Neuronal stem cell (in vitro differentiated cells): ENCODE results near the gene PCK1.

ENCODE experiments used
- DNase-seq: peaks from one replicate; pipeline ENCODE4 v3.0.0-alpha.2; 2013; ENCODE audit warnings: low spot score
- H2AFZ ChIP-seq: one replicate; pipeline ENCODE4 v1.6.1; 2013; ENCODE audit warnings: mild to moderate bottlenecking, low read length, inconsistent platforms
- H2AK5ac ChIP-seq: 2 replicates; pipeline ENCODE4 v1.6.1; 2013; ENCODE audit warnings: low read depth, mild to moderate bottlenecking, inconsistent platforms, low read length, moderate library complexity, mixed read lengths
- H2BK120ac ChIP-seq: 2 replicates; pipeline ENCODE4 v1.6.1; 2013; ENCODE audit warnings: low read depth, mild to moderate bottlenecking, inconsistent platforms, low read length, moderate library complexity, mixed read lengths
- H2BK12ac ChIP-seq: one replicate; pipeline ENCODE4 v1.6.1; 2013; ENCODE audit warnings: low read length, inconsistent platforms
- H2BK15ac ChIP-seq: 2 replicates; pipeline ENCODE4 v1.6.1; 2013; ENCODE audit warnings: mild to moderate bottlenecking, low read length, inconsistent platforms, mixed read lengths
- H2BK5ac ChIP-seq: one replicate; pipeline ENCODE4 v1.6.1; 2013; ENCODE audit warnings: inconsistent platforms, mild to moderate bottlenecking, low read length, moderate library complexity
- H3K14ac ChIP-seq: one replicate; pipeline ENCODE4 v1.6.1; 2013; ENCODE audit warnings: low read length, inconsistent platforms
- H3K18ac ChIP-seq: 2 replicates; pipeline ENCODE4 v1.6.1; 2013; ENCODE audit warnings: low read length, inconsistent platforms
- H3K23ac ChIP-seq: 2 replicates; pipeline ENCODE4 v1.6.1; 2013; ENCODE audit warnings: low read depth, mild to moderate bottlenecking, mixed read lengths, low read length, inconsistent platforms; ENCODE audit not compliant: poor library complexity
- H3K27ac ChIP-seq: replicated peaks from 3 replicates; pipeline ENCODE4 v1.5.1; 2013; ENCODE audit warnings: low read length, inconsistent platforms
- H3K27me3 ChIP-seq, 3 experiments: 2 replicates each; pipeline ENCODE4 v1.6.1; 2013; ENCODE audit warnings: low read length in 3 of 3, mild to moderate bottlenecking in 2 of 3, inconsistent platforms in 1 of 3, low read depth in 1 of 3, mixed read lengths in 1 of 3, moderate library complexity in 1 of 3; ENCODE audit not compliant: control insufficient read depth in 3 of 3, insufficient read depth in 3 of 3
- H3K36me3 ChIP-seq, 2 donors: replicated peaks in 1 of 2; 2 replicates each; pipeline ENCODE4 v1.6.1; 2013; ENCODE audit warnings: low read length in 2 of 2; ENCODE audit not compliant: control insufficient read depth in 2 of 2, insufficient read depth in 2 of 2
- H3K4ac ChIP-seq: 2 replicates; pipeline ENCODE4 v1.6.1; 2013; ENCODE audit warnings: inconsistent platforms, mild to moderate bottlenecking, low read length, moderate library complexity
- H3K4me1 ChIP-seq, 2 donors: 1 replicate in 1 of 2; 2 replicates in 1 of 2; pipeline ENCODE4 v1.6.1; 2013; ENCODE audit warnings: low read length in 2 of 2, low read depth in 1 of 2; ENCODE audit not compliant: control insufficient read depth in 2 of 2, insufficient read depth in 1 of 2
- H3K4me2 ChIP-seq: one replicate; pipeline ENCODE4 v1.6.1; 2013; ENCODE audit warnings: mild to moderate bottlenecking, low read length, inconsistent platforms; ENCODE audit not compliant: insufficient read depth, poor library complexity, severe bottlenecking
- H3K4me3 ChIP-seq, 2 donors: 2 replicates each; pipeline ENCODE4 v1.5.1; 2013; ENCODE audit warnings: low read length in 2 of 2, mild to moderate bottlenecking in 2 of 2, inconsistent platforms in 1 of 2, moderate library complexity in 1 of 2
- H3K79me1 ChIP-seq: one replicate; pipeline ENCODE4 v1.6.1; 2013; ENCODE audit warnings: low read depth, mild to moderate bottlenecking, inconsistent platforms, low read length, moderate library complexity
- H3K9ac ChIP-seq: one replicate; pipeline ENCODE4 v1.6.1; 2013; ENCODE audit warnings: mild to moderate bottlenecking, low read depth, low read length, inconsistent platforms; ENCODE audit not compliant: poor library complexity
- H3K9me3 ChIP-seq, 2 donors: replicated peaks in 1 of 2; 2 replicates each; pipeline versions ENCODE3 to v1.6.1; 2013; ENCODE audit warnings: low read length in 2 of 2, mild to moderate bottlenecking in 2 of 2, inconsistent platforms in 1 of 2, low read depth in 1 of 2, mixed read lengths in 1 of 2, moderate library complexity in 1 of 2; ENCODE audit not compliant: control insufficient read depth in 2 of 2, insufficient read depth in 1 of 2
- H4K8ac ChIP-seq: one replicate; pipeline ENCODE4 v1.6.1; 2013; ENCODE audit warnings: low read depth, mild to moderate bottlenecking, inconsistent platforms, low read length, moderate library complexity
- H4K91ac ChIP-seq: one replicate; pipeline ENCODE4 v1.6.1; 2013; ENCODE audit warnings: low read length, low read depth, mild to moderate bottlenecking, inconsistent platforms; ENCODE audit not compliant: poor library complexity
- WGBS, 2 donors: extraction: QIAGEN DNeasy Blood & Tissue Kit; methylation state at CpG; one replicate each; pipeline ENCODE4 v1.1.7; 2013; ENCODE audit warnings: missing lambda C conversion rate in 2 of 2, mixed read lengths in 1 of 2; ENCODE audit not compliant: insufficient read length in 2 of 2, insufficient replicate concordance in 1 of 2; ENCODE audit errors: extremely low coverage in 2 of 2; 5-methylcytosine and 5-hydroxymethylcytosine counted together

The PCK1 gene

GRCh38 chr20:57524511-57525176 is 36.3 kb upstream of the PCK1 start, which contains the start of gene CTCFL:
TSS of gene CTCFL (minus strand) at chr20:57525140. CDS start at chr20:57524205, 935 bp downstream.
- Histone ChIP-seq H3K4me2 (no peak within 1 kb of the TSS), H4K91ac (peak within 1 kb of the TSS; percentile 62), H3K79me1 (peaks cover 2% of the 10 kb centered on the region), H2AFZ (no peak within 1 kb of the TSS), H3K4me1 (peaks cover 0 to 2% of the 10 kb centered on the region in 2 donors), H2AK5ac (peak within 1 kb of the TSS; percentile 94), H2BK120ac (peak within 1 kb of the TSS; percentile 4), H3K9me3 (no peaks in the 10 kb centered on the region), H2BK15ac (peak within 1 kb of the TSS; percentile 82), H2BK5ac (no peak within 1 kb of the TSS), H3K14ac (peak within 1 kb of the TSS; percentile 84), H3K23ac (peak within 1 kb of the TSS; percentile 82), H3K27ac (no peak within 1 kb of the TSS), H3K9ac (no peak within 1 kb of the TSS), H3K4me3 (no peak within 1 kb of the TSS), H3K4ac (peak within 1 kb of the TSS; percentile 10), H2BK12ac (no peak within 1 kb of the TSS), H4K8ac (peak within 1 kb of the TSS; percentile 53), H3K36me3 (no peaks in the 10 kb centered on the region), H3K27me3 (peaks cover 0 to 30% (median 0%) of the 10 kb centered on the region in 3 experiments), H3K18ac (peak within 1 kb of the TSS; percentile 69)
- WGBS, 2 donors: no CpG with 5 or more reads among the region's 43 CpGs
- no peak for DNase-seq

- Histone ChIP-seq H3K4me3 (no peak overlapping the region), H3K4me2 (no peak overlapping the region), H3K36me3 (no peaks in the 10 kb centered on the region), H3K4me1 (peaks cover 0 to 2% of the 10 kb centered on the region in 2 donors), H2BK12ac (no peak overlapping the region), H3K27me3 (peaks cover 0 to 32% (median 0%) of the 10 kb centered on the region in 3 experiments), H3K9me3 (no peaks in the 10 kb centered on the region), H4K8ac (no peak overlapping the region), H3K23ac (no peak overlapping the region), H3K79me1 (peaks cover 2% of the 10 kb centered on the region), H3K4ac (no peak overlapping the region), H2BK5ac (no peak overlapping the region), H3K9ac (no peak overlapping the region), H3K18ac (peak overlapping the region; percentile 24), H3K14ac (no peak overlapping the region), H2BK15ac (no peak overlapping the region), H2AFZ (no peak overlapping the region), H2BK120ac (no peak overlapping the region), H3K27ac (no peak overlapping the region), H4K91ac (no peak overlapping the region), H2AK5ac (no peak overlapping the region)
- DNase-seq: no peak
- no CpG with 5 or more reads among the region's 10 CpGs for WGBS, 2 donors
Observed at GRCh38 chr20:57525328-57526086, 35.4 kb upstream of the PCK1 start.

GRCh38 chr20:57526087-57526884 is 34.6 kb upstream of the PCK1 start:
- Histone ChIP-seq H2BK120ac (no peak overlapping the region), H2AK5ac (no peak overlapping the region), H3K14ac (no peak overlapping the region), H3K4me1 (peaks cover 0 to 2% of the 10 kb centered on the region in 2 donors), H4K8ac (no peak overlapping the region), H3K4me2 (no peak overlapping the region), H3K79me1 (peaks cover 2% of the 10 kb centered on the region), H3K27ac (no peak overlapping the region), H3K9ac (no peak overlapping the region), H2BK12ac (no peak overlapping the region), H3K9me3 (no peaks in the 10 kb centered on the region), H3K4me3 (no peak overlapping the region), H2AFZ (no peak overlapping the region), H3K4ac (no peak overlapping the region), H3K27me3 (peaks cover 0 to 25% (median 0%) of the 10 kb centered on the region in 3 experiments), H3K36me3 (no peaks in the 10 kb centered on the region), H2BK5ac (no peak overlapping the region), H3K18ac (no peak overlapping the region), H3K23ac (no peak overlapping the region), H2BK15ac (no peak overlapping the region), H4K91ac (no peak overlapping the region)
- DNase-seq: no peak
- WGBS, 2 donors: no CpG with 5 or more reads among the region's 17 CpGs
